IMR-90 (cell line): Measurements from ENCODE around the gene CLDN11. TPM values are rescaled to one million over a fixed set of nuclear protein-coding genes. Genes with fewer than 3 reads are reported as not detected.

Source experiments
- ATAC-seq: fragments of 200-7000 bp; cut with Tn5 transposase; 2 replicates; pipeline ENCODE4 v1.9.1; 2020; ENCODE audit warnings: low read depth, mild to moderate bottlenecking, moderate library complexity
- BruUV-seq: library from RNA; stranded (reverse); fragments of 400-500 nt; replicated peaks from 2 replicates; lab custom pipeline; 2021; lab: Mats Ljungman, UMichigan
- CTCF ChIA-PET: fragments of 300-600 bp; formaldehyde crosslinking; extraction: SDS; loops from one replicate; lab custom pipeline; 2021; ENCODE audit warnings: antibody characterized with exemption; lab: Yijun Ruan, JAX
- POLR2A ChIA-PET: fragments of 300-600 bp; sonication (Branson Sonifier 250); formaldehyde crosslinking; loops from one replicate; lab custom pipeline; 2022; ENCODE audit warnings: antibody characterized with exemption; ENCODE audit not compliant: unreplicated experiment; lab: Charles Lee
- DNase-seq: peaks from one replicate; pipeline ENCODE4 v3.0.0; 2013
- H2AFZ ChIP-seq: replicated peaks from 2 replicates; pipeline ENCODE3; 2013; ENCODE audit warnings: low read length, mild to moderate bottlenecking; ENCODE audit not compliant: poor library complexity
- H2AK5ac ChIP-seq: 2 replicates; pipeline ENCODE4 v1.6.1; 2013; ENCODE audit warnings: low read depth, low read length, inconsistent platforms
- H2AK9ac ChIP-seq: replicated peaks from 2 replicates; pipeline ENCODE3; 2013; ENCODE audit warnings: mild to moderate bottlenecking, low read depth, low read length, moderate library complexity; ENCODE audit not compliant: poor library complexity
- H2BK120ac ChIP-seq: 2 replicates; pipeline ENCODE4 v1.6.1; 2013; ENCODE audit warnings: low read depth, low read length, inconsistent platforms
- H2BK15ac ChIP-seq: 3 replicates; pipeline ENCODE4 v1.6.1; 2013; ENCODE audit warnings: low read depth, low read length, inconsistent platforms
- H2BK20ac ChIP-seq: 2 replicates; pipeline ENCODE4 v1.6.1; 2013; ENCODE audit warnings: low read depth, mild to moderate bottlenecking, inconsistent platforms, low read length, moderate library complexity
- H2BK5ac ChIP-seq: 2 replicates; pipeline ENCODE4 v1.6.1; 2013; ENCODE audit warnings: mild to moderate bottlenecking, low read depth, low read length, inconsistent platforms; ENCODE audit not compliant: poor library complexity, severe bottlenecking
- H3K14ac ChIP-seq: replicated peaks from 2 replicates; pipeline ENCODE4 v1.6.1; 2013; ENCODE audit warnings: low read depth, low read length, inconsistent platforms
- H3K18ac ChIP-seq: 2 replicates; pipeline ENCODE4 v1.6.1; 2013; ENCODE audit warnings: low read depth, low read length, control low read depth
- H3K23ac ChIP-seq: 2 replicates; pipeline ENCODE4 v1.6.1; 2013; ENCODE audit warnings: low read depth, low read length, inconsistent platforms
- H3K27ac ChIP-seq: 2 replicates; pipeline ENCODE4 v1.5.1; 2013; ENCODE audit warnings: mild to moderate bottlenecking, control low read depth, low read length; ENCODE audit not compliant: insufficient read depth
- H3K27me3 ChIP-seq: 2 replicates; pipeline ENCODE4 v1.6.1; 2013; ENCODE audit warnings: low read length; ENCODE audit not compliant: control insufficient read depth, insufficient read depth
- H3K36me3 ChIP-seq: 2 replicates; pipeline ENCODE4 v1.6.1; 2013; ENCODE audit warnings: low read length, mixed read lengths; ENCODE audit not compliant: control insufficient read depth, insufficient read depth
- H3K4ac ChIP-seq: 2 replicates; pipeline ENCODE4 v1.6.1; 2013; ENCODE audit warnings: low read depth, low read length, inconsistent platforms
- H3K4me1 ChIP-seq: 2 replicates; pipeline ENCODE4 v1.6.1; 2013; ENCODE audit warnings: low read length, mixed read lengths; ENCODE audit not compliant: control insufficient read depth, insufficient read depth
- H3K4me2 ChIP-seq: 2 replicates; pipeline ENCODE4 v1.6.1; 2013; ENCODE audit warnings: low read depth, mild to moderate bottlenecking, control low read depth, low read length, moderate library complexity
- H3K4me3 ChIP-seq: 2 replicates; pipeline ENCODE4 v1.5.1; 2013; ENCODE audit warnings: low read depth, mild to moderate bottlenecking, control low read depth, low read length, moderate library complexity; ENCODE audit not compliant: insufficient read depth
- H3K56ac ChIP-seq: 2 replicates; pipeline ENCODE4 v1.6.1; 2013; ENCODE audit warnings: low read length, inconsistent platforms; ENCODE audit not compliant: insufficient read depth; ENCODE audit errors: extremely low read depth
- H3K79me1 ChIP-seq, 2 experiments: 2 replicates each; pipeline ENCODE4 v1.6.1; 2013; ENCODE audit warnings: low read length in 2 of 2, inconsistent platforms in 1 of 2, low read depth in 1 of 2
- H3K9ac ChIP-seq: 2 replicates; pipeline ENCODE4 v1.6.1; 2013; ENCODE audit warnings: low read depth, low read length, control low read depth
- H3K9me1 ChIP-seq: 2 replicates; pipeline ENCODE4 v1.6.1; 2013; ENCODE audit warnings: low read length, inconsistent platforms; ENCODE audit not compliant: insufficient read depth
- H3K9me3 ChIP-seq: 2 replicates; pipeline ENCODE4 v1.6.1; 2013; ENCODE audit warnings: low read length; ENCODE audit not compliant: control insufficient read depth, insufficient read depth
- H4K20me1 ChIP-seq: 2 replicates; pipeline ENCODE4 v1.6.1; 2013; ENCODE audit warnings: low read length, inconsistent platforms; ENCODE audit not compliant: insufficient read depth
- H4K5ac ChIP-seq: 2 replicates; pipeline ENCODE4 v1.6.1; 2013; ENCODE audit warnings: mild to moderate bottlenecking, low read depth, low read length, control low read depth
- H4K8ac ChIP-seq, 2 experiments: 2 replicates each; pipeline ENCODE4 v1.6.1; 2013; ENCODE audit warnings: low read depth in 2 of 2, low read length in 2 of 2, control low read depth in 1 of 2, inconsistent platforms in 1 of 2
- H4K91ac ChIP-seq: 2 replicates; pipeline ENCODE4 v1.6.1; 2013; ENCODE audit warnings: low read depth, low read length, inconsistent platforms; ENCODE audit not compliant: insufficient read depth
- BHLHE40 ChIP-seq: fragments of 150-350 bp; IDR thresholded peaks from 2 replicates; pipeline ENCODE4 v1.6.1; 2016; ENCODE audit warnings: mild to moderate bottlenecking, low read depth, low read length
- CEBPB ChIP-seq: IDR thresholded peaks from 2 replicates; pipeline ENCODE4 v1.6.1; 2012; ENCODE audit warnings: low read depth, low read length, improper control_type of control experiment
- FOS ChIP-seq: fragments of 150-350 bp; IDR thresholded peaks from 2 replicates; pipeline ENCODE4 v1.6.1; 2016; ENCODE audit warnings: low read depth, low read length
- MXI1 ChIP-seq: IDR thresholded peaks from 2 replicates; pipeline ENCODE4 v1.6.1; 2012; ENCODE audit warnings: low read depth, mild to moderate bottlenecking, low read length, moderate library complexity, borderline replicate concordance
- RAD21 ChIP-seq: IDR thresholded peaks from 2 replicates; pipeline ENCODE4 v1.6.1; 2012; ENCODE audit warnings: low read length, improper control_type of control experiment
- SMC3 ChIP-seq: fragments of 150-350 bp; IDR thresholded peaks from 2 replicates; pipeline ENCODE4 v1.6.1; 2016; ENCODE audit warnings: low read depth, mild to moderate bottlenecking, antibody characterized with exemption, low read length, moderate library complexity
- WGBS, 2 experiments: methylation state at CpG; one replicate each; pipeline versions ENCODE4 v1.1.5 to v1.1.7; 2013; ENCODE audit warnings: missing lambda C conversion rate in 2 of 2; ENCODE audit not compliant: insufficient read length in 1 of 2; ENCODE audit errors: extremely low coverage in 2 of 2; 5-methylcytosine and 5-hydroxymethylcytosine counted together
- dilution Hi-C: fragments of 300-500 bp; cut with HindIII; formaldehyde crosslinking; loops from one replicate; pipeline ENCODE4 v1.14.3; 2018; ENCODE audit warnings: low sequenced_read_pairs; ENCODE audit not compliant: unreplicated experiment
- in situ Hi-C: fragments of 300-500 bp; cut with MboI; formaldehyde crosslinking; loops from 3 replicates; pipeline ENCODE4 v1.14.3; 2019; ENCODE audit warnings: low sequenced_read_pairs, inconsistent platforms, mixed read lengths
- intact Hi-C: fragments of 100-400 bp; cut with micrococcal nuclease; formaldehyde crosslinking; loops from 2 replicates; pipeline ENCODE4 v1.10.0; 2022
- polyA plus RNA-seq, 3 experiments: library from polyadenylated mRNA; depleted of rRNA; stranded (reverse); fragments of >200 nt; gene quantifications; 2 replicates each; pipeline ENCODE4 v1.2.3, GENCODE V29; 2012; ENCODE audit warnings: low replicate concordance in 1 of 3
- total RNA-seq: library from RNA; depleted of rRNA; stranded (reverse); fragments of >200 nt; gene quantifications from 2 replicates; pipeline ENCODE4 v1.2.3, GENCODE V29; 2012
- TF ChIP-seq, protein P1 (sequence below): conservative IDR thresholded peaks from 2 replicates; pipeline ENCODE4 v1.5.1; 2012; ENCODE audit warnings: mild to moderate bottlenecking, low read depth, low read length, improper control_type of control experiment
- TF ChIP-seq, protein P2 (sequence below): fragments of 150-350 bp; IDR thresholded peaks from 2 replicates; pipeline ENCODE4 v1.6.1; 2016; ENCODE audit warnings: low read depth, mild to moderate bottlenecking, low read length, moderate library complexity, borderline replicate concordance

CLDN11 gene
- total and polyA plus RNA-seq, 2 of the 4 experiments (the other 2 are of a cell fraction) = 245 to 318 TPM

DNA sequence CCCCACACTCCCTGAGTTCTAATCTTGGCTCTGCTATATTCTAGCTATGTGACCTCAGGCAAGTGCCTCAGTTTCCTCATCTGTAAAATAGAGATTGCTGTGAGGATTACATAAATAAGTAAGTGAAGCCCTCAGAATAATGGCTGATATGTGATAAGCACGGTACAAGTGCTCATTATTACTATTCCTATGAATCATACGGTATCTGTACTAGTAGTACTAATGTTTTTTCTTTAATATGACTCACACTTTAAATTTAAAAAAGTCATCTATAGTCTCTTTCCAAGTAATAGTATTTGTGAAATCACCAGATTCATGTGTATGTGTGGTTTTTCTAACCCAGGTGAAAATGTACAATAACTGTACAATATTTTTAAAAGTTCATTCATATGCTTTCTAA is 58.7 kb downstream of the CLDN11 start:
- TF ChIP-seq BHLHE40 (no peak), MXI1 (no peak), RAD21 (no peak), CEBPB (no peak), FOS (peak; percentile 66), SMC3 (no peak)
- TF ChIP-seq, protein P1, sequence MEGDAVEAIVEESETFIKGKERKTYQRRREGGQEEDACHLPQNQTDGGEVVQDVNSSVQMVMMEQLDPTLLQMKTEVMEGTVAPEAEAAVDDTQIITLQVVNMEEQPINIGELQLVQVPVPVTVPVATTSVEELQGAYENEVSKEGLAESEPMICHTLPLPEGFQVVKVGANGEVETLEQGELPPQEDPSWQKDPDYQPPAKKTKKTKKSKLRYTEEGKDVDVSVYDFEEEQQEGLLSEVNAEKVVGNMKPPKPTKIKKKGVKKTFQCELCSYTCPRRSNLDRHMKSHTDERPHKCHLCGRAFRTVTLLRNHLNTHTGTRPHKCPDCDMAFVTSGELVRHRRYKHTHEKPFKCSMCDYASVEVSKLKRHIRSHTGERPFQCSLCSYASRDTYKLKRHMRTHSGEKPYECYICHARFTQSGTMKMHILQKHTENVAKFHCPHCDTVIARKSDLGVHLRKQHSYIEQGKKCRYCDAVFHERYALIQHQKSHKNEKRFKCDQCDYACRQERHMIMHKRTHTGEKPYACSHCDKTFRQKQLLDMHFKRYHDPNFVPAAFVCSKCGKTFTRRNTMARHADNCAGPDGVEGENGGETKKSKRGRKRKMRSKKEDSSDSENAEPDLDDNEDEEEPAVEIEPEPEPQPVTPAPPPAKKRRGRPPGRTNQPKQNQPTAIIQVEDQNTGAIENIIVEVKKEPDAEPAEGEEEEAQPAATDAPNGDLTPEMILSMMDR = no peak
- TF ChIP-seq, protein P2, sequence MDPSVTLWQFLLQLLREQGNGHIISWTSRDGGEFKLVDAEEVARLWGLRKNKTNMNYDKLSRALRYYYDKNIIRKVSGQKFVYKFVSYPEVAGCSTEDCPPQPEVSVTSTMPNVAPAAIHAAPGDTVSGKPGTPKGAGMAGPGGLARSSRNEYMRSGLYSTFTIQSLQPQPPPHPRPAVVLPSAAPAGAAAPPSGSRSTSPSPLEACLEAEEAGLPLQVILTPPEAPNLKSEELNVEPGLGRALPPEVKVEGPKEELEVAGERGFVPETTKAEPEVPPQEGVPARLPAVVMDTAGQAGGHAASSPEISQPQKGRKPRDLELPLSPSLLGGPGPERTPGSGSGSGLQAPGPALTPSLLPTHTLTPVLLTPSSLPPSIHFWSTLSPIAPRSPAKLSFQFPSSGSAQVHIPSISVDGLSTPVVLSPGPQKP = no peak
- Histone ChIP-seq H3K56ac (no peak overlapping the region; the same call in 1 of the 2 replicates), H3K79me1 (no peaks in the 10 kb centered on the region), H3K18ac (no peak overlapping the region), H3K23ac (no peak overlapping the region), H2AK9ac (no peak overlapping the region), H3K36me3 (no peaks in the 10 kb centered on the region), H2BK15ac (no peak overlapping the region), H4K8ac (no peak overlapping the region), H2BK5ac (no peak overlapping the region), H3K4me3 (no peak overlapping the region), H4K20me1 (no peaks in the 10 kb centered on the region), H2BK120ac (no peak overlapping the region), H3K14ac (no peak overlapping the region), H3K27ac (no peak overlapping the region), H3K9me3 (no peaks in the 10 kb centered on the region), H3K9ac (no peak overlapping the region), H4K5ac (no peak overlapping the region), H2AFZ (no peak overlapping the region), H3K4me1 (peaks cover 15% of the 10 kb centered on the region; the same call in 1 of the 2 replicates), H3K9me1 (no peaks in the 10 kb centered on the region), H2BK20ac (no peak overlapping the region), H4K91ac (no peak overlapping the region), H3K4ac (no peak overlapping the region), H2AK5ac (no peak overlapping the region), H3K27me3 (no peaks in the 10 kb centered on the region), H3K4me2 (no peak overlapping the region)
- no TSS peak for BruUV-seq
- POLR2A ChIA-PET = no interaction called here
- peak; percentile 70 for DNase-seq
- ATAC-seq = peak; percentile 53; the same call in 1 of the 2 replicates
- CTCF ChIA-PET = no interaction called here
- dilution Hi-C loops (no loop called here), in situ Hi-C loops (no loop called here), intact Hi-C loops (no loop called here)
- no CpG with 5 or more reads among the region's 2 CpGs for WGBS, 2 experiments
